Neuronal stem cell (in vitro differentiated cells): ENCODE measurements around the gene ACOT11. TPM values are rescaled to one million over a fixed set of nuclear protein-coding genes. Genes with fewer than 3 reads are reported as not detected.

Source experiments
- DNase-seq: peaks from one replicate; pipeline ENCODE4 v3.0.0-alpha.2; 2013; ENCODE audit warnings: low spot score
- H2AFZ ChIP-seq: one replicate; pipeline ENCODE4 v1.6.1; 2013; ENCODE audit warnings: mild to moderate bottlenecking, low read length, inconsistent platforms
- H2AK5ac ChIP-seq: 2 replicates; pipeline ENCODE4 v1.6.1; 2013; ENCODE audit warnings: low read depth, mild to moderate bottlenecking, inconsistent platforms, low read length, moderate library complexity, mixed read lengths
- H2BK120ac ChIP-seq: 2 replicates; pipeline ENCODE4 v1.6.1; 2013; ENCODE audit warnings: low read depth, mild to moderate bottlenecking, inconsistent platforms, low read length, moderate library complexity, mixed read lengths
- H2BK12ac ChIP-seq: one replicate; pipeline ENCODE4 v1.6.1; 2013; ENCODE audit warnings: low read length, inconsistent platforms
- H2BK15ac ChIP-seq: 2 replicates; pipeline ENCODE4 v1.6.1; 2013; ENCODE audit warnings: mild to moderate bottlenecking, low read length, inconsistent platforms, mixed read lengths
- H2BK5ac ChIP-seq: one replicate; pipeline ENCODE4 v1.6.1; 2013; ENCODE audit warnings: inconsistent platforms, mild to moderate bottlenecking, low read length, moderate library complexity
- H3K14ac ChIP-seq: one replicate; pipeline ENCODE4 v1.6.1; 2013; ENCODE audit warnings: low read length, inconsistent platforms
- H3K18ac ChIP-seq: 2 replicates; pipeline ENCODE4 v1.6.1; 2013; ENCODE audit warnings: low read length, inconsistent platforms
- H3K23ac ChIP-seq: 2 replicates; pipeline ENCODE4 v1.6.1; 2013; ENCODE audit warnings: low read depth, mild to moderate bottlenecking, mixed read lengths, low read length, inconsistent platforms; ENCODE audit not compliant: poor library complexity
- H3K27ac ChIP-seq: replicated peaks from 3 replicates; pipeline ENCODE4 v1.5.1; 2013; ENCODE audit warnings: low read length, inconsistent platforms
- H3K27me3 ChIP-seq, 3 experiments: 2 replicates each; pipeline ENCODE4 v1.6.1; 2013; ENCODE audit warnings: low read length in 3 of 3, mild to moderate bottlenecking in 2 of 3, inconsistent platforms in 1 of 3, low read depth in 1 of 3, mixed read lengths in 1 of 3, moderate library complexity in 1 of 3; ENCODE audit not compliant: control insufficient read depth in 3 of 3, insufficient read depth in 3 of 3
- H3K36me3 ChIP-seq, 2 donors: replicated peaks in 1 of 2; 2 replicates each; pipeline ENCODE4 v1.6.1; 2013; ENCODE audit warnings: low read length in 2 of 2; ENCODE audit not compliant: control insufficient read depth in 2 of 2, insufficient read depth in 2 of 2
- H3K4ac ChIP-seq: 2 replicates; pipeline ENCODE4 v1.6.1; 2013; ENCODE audit warnings: inconsistent platforms, mild to moderate bottlenecking, low read length, moderate library complexity
- H3K4me1 ChIP-seq, 2 donors: 1 replicate in 1 of 2; 2 replicates in 1 of 2; pipeline ENCODE4 v1.6.1; 2013; ENCODE audit warnings: low read length in 2 of 2, low read depth in 1 of 2; ENCODE audit not compliant: control insufficient read depth in 2 of 2, insufficient read depth in 1 of 2
- H3K4me2 ChIP-seq: one replicate; pipeline ENCODE4 v1.6.1; 2013; ENCODE audit warnings: mild to moderate bottlenecking, low read length, inconsistent platforms; ENCODE audit not compliant: insufficient read depth, poor library complexity, severe bottlenecking
- H3K4me3 ChIP-seq, 2 donors: 2 replicates each; pipeline ENCODE4 v1.5.1; 2013; ENCODE audit warnings: low read length in 2 of 2, mild to moderate bottlenecking in 2 of 2, inconsistent platforms in 1 of 2, moderate library complexity in 1 of 2
- H3K79me1 ChIP-seq: one replicate; pipeline ENCODE4 v1.6.1; 2013; ENCODE audit warnings: low read depth, mild to moderate bottlenecking, inconsistent platforms, low read length, moderate library complexity
- H3K9ac ChIP-seq: one replicate; pipeline ENCODE4 v1.6.1; 2013; ENCODE audit warnings: mild to moderate bottlenecking, low read depth, low read length, inconsistent platforms; ENCODE audit not compliant: poor library complexity
- H3K9me3 ChIP-seq, 2 donors: replicated peaks in 1 of 2; 2 replicates each; pipeline versions ENCODE3 to v1.6.1; 2013; ENCODE audit warnings: low read length in 2 of 2, mild to moderate bottlenecking in 2 of 2, inconsistent platforms in 1 of 2, low read depth in 1 of 2, mixed read lengths in 1 of 2, moderate library complexity in 1 of 2; ENCODE audit not compliant: control insufficient read depth in 2 of 2, insufficient read depth in 1 of 2
- H4K8ac ChIP-seq: one replicate; pipeline ENCODE4 v1.6.1; 2013; ENCODE audit warnings: low read depth, mild to moderate bottlenecking, inconsistent platforms, low read length, moderate library complexity
- H4K91ac ChIP-seq: one replicate; pipeline ENCODE4 v1.6.1; 2013; ENCODE audit warnings: low read length, low read depth, mild to moderate bottlenecking, inconsistent platforms; ENCODE audit not compliant: poor library complexity
- WGBS, 2 donors: extraction: QIAGEN DNeasy Blood & Tissue Kit; methylation state at CpG; one replicate each; pipeline ENCODE4 v1.1.7; 2013; ENCODE audit warnings: missing lambda C conversion rate in 2 of 2, mixed read lengths in 1 of 2; ENCODE audit not compliant: insufficient read length in 2 of 2, insufficient replicate concordance in 1 of 2; ENCODE audit errors: extremely low coverage in 2 of 2; 5-methylcytosine and 5-hydroxymethylcytosine counted together
- small RNA-seq: library from polyadenylated mRNA; stranded (forward); fragments of <200 nt; extraction: miRNeasy Mini kit (QIAGEN cat#:217004); gene quantifications from one replicate; pipeline ENCODE3, GENCODE V24; 2013; ENCODE audit not compliant: insufficient read depth

Gene ACOT11

DNA sequence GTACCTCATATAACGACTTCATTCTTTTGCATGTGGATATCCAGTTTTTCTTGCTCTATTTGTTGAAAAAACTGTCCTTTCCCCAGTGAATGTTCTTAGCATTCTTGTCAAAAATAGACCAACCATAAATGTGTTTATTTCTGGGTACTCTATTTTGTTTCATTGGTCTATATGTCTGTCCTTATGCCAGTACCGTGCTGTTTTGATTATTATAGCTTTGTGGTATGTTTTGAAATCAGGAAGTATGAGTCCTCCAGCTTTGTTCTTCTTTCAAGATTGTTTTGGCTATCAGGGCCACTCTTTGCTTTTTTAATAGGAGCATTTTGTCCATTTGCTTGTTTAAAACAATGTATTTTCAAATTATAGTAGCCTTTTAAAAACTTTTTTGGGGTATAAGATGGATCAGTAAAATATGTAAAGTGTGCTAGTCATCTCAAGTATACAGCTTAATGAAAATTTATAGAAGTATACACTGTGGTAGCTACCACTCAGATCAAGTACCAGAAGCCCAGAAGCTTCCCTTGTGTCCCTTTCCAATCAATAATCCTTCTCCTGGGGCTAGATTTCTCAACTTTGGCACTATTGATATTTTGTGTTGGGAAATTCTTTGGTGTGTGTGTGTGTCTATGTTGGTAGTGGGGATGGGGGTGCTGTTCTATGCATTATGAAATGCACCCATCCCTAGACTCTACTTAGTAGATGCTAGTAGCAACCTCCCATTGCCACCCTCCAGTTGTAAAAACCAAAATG is 110.3 kb downstream of the ACOT11 start:
- Histone ChIP-seq H2BK5ac (no peak overlapping the region), H2BK12ac (no peak overlapping the region), H2BK120ac (no peak overlapping the region), H3K9ac (no peak overlapping the region), H2AK5ac (no peak overlapping the region), H3K36me3 (no peaks in the 10 kb centered on the region), H3K79me1 (no peaks in the 10 kb centered on the region), H3K27ac (no peak overlapping the region), H2BK15ac (no peak overlapping the region), H3K27me3 (no peaks in the 10 kb centered on the region), H3K9me3 (no peaks in the 10 kb centered on the region), H3K14ac (no peak overlapping the region), H3K4ac (no peak overlapping the region), H3K18ac (no peak overlapping the region), H4K91ac (no peak overlapping the region), H3K23ac (no peak overlapping the region), H4K8ac (no peak overlapping the region), H3K4me2 (no peak overlapping the region), H2AFZ (no peak overlapping the region), H3K4me1 (no peaks in the 10 kb centered on the region), H3K4me3 (no peak overlapping the region)
- no peak for DNase-seq
- no CpG with 5 or more reads among the region's 2 CpGs for WGBS, 2 donors

Small RNA genes lying within 50 kb of the gene (small RNA-seq; reads per million reads assigned to genes)
- not detected for gene AC099796.2
